SIG-M5 treated with dmso at 0.1 percent for 504 hours (cell line): ENCODE results near the gene PHKB.
A peak's percentile ranks its signal among the peaks of the same experiment; 100 is the strongest.

Source experiments
- DNase-seq: peaks from one replicate; lab custom pipeline; 2025; ENCODE audit not compliant: unreplicated experiment; lab: John Stamatoyannopoulos, UW

The PHKB gene

DNA sequence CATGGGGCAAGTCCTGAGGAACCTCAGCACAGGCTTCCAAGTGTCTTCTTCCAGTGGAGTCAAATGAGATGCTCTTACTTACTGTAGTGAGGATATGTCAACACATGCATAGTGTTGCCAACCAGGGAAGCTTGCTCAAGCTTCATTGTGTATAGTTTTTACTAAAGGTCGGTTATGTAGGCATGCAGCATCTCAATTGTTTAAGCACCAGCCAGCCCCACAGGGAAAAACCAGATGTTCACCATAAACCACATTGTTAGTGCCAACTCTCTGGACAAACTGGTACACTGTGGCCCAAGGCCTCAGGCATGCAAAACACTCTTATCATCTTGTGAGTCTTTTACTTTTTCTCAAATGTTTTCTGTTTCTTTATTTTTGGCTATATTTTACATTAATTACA lies 152.1 kb downstream of the PHKB start:
- no peak for DNase-seq

DNA sequence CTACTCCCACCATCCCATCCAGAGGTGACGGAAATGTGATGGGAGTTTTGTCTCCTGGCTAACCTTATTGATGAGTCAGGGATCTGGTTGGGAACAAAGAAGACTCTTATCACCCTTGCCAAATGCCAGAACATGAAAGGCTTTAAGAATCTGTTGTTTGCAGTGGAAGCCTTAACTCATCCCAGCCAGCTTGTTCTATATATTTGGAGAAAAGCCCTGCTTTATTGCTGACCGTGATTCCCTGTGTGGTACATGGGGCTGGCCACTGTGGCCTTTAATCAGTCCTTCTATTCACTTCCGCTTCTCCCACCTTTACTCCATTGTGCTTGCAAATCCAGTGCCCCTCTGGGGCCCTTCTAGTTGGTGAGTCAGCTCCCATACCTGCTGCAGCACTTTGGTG lies 156.6 kb downstream of the PHKB start:
- DNase-seq = no peak

DNA sequence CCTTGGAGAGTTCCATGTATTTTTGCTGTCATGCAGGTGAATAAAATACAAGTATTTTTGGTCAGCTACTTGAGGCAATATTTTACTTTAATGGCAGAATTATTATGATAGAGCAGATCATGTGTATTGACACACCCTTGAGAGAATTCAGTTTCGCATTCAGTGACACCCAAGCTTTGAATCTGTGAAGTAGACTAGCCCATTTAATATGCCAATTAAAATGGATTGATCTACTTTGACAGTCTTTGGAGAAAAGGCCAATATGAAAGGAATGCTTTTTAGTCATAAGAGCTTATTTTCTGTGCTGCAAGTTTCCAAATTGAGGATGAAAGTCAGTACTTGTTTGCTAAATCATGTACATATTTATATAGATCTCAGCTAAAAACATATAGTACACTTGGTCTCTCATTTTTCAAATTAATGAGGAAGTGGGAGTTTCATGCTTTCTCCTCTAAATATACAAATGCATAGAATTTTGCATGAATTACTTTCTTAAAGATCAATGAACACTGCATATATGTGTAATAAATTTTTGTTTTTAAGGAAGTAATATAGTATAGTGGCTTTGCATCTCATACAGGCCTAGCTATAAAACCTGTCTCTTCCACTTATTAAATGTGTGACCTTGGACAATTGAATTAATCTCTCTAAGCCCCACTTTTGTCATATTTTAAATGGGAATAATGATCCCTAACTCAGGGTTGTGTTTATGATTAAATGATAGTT lies 161.5 kb downstream of the PHKB start:
- DNase-seq = no peak

DNA sequence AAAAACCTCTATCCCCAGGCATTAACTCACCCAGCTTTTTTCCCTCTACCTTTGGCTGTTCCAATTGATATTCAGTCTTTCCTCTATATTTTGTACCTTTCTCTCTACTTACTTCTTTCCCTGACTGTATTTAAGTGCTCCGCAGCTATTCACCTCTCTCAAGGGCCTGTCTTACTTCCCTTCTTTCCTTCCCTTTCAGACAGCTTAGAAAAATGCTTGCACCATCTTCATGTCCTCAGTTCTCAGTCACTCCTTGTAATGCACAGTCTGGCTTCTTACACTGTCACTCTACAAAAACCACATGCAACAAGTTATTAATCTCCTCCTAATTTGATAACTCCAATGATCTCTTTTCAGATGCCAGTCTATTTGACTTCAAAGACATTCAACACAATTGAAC lies 163.4 kb downstream of the PHKB start:
- DNase-seq = no peak

DNA sequence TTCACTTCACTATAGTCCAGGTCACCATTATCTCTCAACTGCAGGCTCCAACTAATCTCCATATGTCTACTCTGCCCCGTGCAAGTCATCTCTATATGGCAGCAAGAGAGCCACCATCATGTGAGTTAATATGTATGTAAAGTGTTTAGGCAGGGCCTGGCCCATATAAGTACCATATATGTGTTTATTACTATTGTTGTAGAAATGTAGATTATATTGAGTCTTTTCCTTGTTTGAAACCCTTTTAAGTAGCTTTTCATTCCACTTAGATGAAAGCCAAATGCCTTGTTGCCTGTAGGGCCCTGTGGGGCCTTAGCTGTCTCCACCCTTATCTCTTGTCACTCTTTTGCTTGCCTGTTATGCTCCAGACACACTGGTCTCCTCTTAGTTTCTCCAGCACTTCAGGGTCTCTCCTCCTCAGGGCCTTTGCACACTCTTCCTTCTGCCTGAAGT lies 164.0 kb downstream of the PHKB start:
- no peak for DNase-seq

DNA sequence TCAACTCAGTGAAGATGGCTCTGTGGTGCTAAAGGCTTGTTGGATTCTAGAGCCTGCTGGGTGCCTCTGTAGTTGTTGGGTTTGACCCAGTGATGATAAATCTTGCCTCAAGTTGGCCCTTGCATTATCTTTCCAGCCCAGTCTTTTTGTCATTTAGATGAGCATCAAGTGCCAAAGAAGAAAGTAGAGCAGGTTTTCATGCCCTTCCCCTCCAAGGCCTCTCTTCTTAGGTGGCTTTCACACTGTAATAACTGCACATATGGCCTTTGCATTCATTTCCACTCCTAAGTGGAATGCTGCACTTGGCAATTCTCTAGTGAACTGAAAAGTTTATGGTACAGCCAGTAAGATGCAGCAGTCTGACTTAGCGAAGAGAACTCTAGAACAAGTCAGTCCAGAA lies 165.1 kb downstream of the PHKB start:
- DNase-seq = no peak

DNA sequence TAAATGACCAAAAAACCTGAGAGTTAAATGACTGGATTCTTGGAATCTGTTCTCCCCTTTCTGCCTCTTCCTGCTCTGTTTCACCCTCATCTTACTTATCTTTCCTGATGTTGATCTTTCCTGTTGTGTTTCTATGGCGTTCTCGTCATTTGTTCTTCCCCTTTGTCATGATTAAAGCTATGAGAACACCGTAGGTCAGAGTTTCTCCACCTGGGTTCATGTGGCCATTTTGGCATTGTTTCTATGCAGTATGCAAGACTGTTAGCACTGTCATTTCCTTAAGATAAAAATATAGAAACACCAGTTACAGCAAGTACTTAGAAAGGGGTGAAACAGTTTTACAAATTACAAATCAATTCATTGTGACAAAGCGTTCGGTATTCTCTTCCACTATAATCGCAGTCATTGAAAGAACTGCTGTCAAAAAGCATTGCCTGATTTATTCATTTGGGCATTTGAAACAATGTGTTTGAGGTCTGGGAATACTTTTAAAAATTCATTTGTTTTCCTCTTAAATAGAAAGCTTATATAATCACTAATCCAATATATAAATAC lies 166.0 kb downstream of the PHKB start:
- DNase-seq = no peak

DNA sequence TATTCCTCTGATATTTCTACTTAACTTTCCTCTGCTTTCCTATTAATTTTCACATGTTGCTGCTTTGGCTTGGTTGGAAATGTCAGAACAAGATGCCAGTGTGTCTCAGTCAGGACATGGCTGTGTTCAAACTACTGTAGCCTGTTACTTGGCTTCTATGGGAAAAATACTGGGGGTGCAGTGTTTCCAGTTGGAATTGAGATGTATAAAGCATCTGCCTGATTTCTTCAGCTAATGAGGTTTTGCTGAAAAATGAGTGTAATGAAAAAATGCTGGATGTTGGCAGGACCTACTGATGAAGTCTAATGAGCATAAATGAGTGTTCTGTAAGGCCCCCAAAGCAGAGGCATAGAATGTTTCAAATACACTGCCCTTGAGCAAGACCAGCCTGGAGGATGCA lies 166.6 kb downstream of the PHKB start:
- DNase-seq = no peak

DNA sequence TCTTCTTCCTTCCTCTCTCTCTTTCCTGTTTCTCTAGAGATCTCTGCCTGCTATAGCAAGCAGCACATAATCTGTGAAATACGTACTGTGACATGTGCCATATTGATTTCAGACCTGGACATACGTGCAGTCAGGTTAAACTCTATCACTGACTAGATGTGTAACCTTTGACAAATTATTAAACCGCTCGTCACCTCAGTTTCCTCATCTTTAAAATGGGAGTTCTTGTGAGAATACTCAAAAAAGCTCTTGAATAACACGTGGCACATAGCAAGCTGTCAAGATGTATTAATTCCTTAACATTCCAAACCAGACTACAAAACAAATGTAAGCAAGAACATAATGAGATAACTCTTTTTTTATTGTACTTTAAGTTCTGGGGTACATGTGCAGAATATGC lies 170.0 kb downstream of the PHKB start:
- DNase-seq = no peak

DNA sequence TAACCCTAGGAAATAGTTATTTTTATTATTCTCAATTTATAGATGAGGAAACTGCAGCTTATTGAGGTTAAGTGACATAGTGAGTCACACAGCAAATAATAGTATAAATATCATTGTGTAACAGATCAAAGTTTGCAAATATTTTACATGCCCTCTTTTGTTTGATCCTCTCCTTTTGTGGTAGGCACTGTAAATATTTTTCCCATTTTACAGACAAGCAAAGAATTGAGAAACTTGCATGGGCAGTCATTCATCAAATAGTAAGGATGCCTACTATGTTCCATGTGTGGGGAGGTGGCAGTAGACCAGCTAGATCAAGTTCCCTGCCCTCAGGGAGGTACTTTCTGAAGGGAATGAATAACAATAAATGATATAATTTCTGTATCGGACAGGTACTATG lies 173.0 kb downstream of the PHKB start:
- no peak for DNase-seq

DNA sequence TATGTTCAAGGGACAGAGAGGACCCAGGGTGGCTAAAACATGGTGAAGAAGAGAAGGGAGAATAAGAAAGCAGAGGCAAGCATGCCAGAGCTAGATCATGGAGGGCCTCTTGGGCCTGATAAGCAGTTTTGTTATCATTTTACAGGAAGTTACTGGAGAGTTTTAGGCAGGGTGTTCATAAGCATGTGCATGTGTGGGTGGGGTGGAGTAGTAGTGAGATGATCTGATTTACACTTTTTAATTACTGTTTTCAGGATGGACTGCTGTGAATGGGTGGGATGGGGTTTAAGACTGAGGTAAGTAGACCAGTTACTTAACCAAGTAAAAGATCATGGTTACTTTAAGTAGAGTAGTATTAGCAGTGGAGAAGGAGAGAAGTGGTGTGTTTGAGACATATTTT lies 173.6 kb downstream of the PHKB start:
- DNase-seq = no peak

DNA sequence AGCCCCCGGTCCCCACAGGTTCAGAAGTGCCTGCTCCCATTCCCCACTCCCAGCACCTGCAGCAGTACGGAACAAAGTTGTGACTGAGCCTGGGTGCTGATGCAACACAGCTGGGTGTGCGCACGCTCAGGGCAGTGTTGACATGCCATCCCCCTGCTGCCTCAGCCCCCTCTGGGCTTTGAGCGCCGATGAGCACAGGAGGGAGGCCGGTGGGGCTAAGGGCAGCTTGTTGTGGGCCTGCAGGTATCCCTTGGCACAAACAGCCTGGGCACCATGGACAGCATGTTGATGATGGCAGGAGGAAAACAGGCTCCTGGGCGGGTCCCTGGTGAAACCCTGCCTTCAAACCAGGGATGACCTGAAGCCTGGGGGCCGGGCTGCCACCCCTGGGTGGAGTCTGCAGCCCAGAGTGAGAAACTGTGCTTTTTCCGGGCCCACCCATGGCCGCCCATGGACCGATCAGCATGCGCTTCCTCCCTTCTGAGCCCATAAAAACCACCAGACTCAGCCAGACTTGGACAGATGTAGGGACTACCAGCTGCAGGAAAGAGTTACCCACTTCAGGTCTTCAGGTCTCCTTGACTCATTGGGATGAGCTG lies 175.5 kb downstream of the PHKB start:
- DNase-seq = no peak

DNA sequence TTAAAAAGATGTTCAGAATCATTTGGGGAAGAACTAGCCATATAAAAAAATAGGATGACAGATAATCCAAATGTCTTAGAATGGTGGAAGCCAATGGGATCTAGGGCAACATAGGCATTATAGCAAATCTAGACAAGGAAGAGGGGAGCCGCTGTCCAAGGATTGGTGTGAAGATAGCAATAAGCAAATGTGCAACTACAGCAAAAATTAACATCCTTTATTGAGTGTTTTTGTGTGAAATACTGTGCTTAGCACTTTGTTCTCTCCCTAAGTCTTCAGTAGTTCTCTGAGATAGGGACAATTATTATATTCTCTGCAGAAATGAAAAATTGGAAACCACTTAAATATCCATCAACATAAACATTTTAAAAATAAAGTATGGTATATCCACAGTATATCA lies 177.0 kb downstream of the PHKB start:
- DNase-seq = no peak

DNA sequence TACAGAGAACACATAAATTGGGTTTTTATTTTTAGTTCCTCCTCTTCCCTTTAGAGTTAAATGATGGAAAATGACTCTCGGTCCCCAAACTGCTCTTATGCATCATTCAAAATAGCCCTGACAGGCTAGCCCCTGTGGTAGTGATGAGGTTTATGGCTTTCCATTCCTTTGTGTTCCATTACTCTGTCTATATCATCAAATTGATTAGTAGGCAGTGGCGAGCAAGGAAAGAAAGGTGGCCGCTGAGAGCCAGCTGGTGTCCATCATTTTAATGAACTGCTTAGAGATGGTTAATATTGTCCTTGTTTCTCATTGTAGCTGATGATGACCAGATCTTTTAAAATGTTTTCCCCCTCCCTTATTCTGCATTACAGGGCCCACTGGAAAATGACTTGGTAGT lies 179.5 kb downstream of the PHKB start:
- DNase-seq = no peak

DNA sequence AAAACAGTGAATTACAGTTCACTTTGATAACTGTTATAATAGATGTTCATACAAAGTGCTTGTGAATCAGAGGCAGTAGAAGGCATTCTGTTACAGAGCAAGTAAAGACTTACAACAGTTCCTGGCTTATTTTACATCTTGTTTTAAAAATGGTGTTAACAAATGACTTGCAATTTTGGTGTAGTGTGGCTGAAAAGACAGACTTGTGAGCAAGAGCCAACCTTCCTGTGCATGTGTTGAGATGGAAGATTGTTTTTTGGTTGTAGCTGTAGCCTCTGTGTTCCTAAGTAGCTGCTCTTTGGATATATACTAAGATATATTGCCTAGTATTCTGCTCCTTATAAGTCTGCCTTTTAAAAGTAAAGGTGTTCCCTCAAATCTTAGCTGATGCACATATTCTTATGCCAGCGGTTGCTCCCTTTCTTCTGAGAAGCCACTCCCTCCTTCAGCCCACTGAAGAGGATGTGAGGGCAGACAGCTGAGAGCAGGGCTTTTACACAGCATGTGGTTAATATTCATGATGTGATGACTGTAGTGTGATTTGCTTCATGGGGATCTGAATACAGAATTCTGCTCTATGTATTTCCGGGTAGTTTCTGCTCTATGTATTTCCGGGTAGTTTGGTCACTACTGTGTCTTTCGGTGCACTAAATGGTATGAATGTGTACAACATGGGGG lies 182.3 kb downstream of the PHKB start:
- DNase-seq = no peak

DNA sequence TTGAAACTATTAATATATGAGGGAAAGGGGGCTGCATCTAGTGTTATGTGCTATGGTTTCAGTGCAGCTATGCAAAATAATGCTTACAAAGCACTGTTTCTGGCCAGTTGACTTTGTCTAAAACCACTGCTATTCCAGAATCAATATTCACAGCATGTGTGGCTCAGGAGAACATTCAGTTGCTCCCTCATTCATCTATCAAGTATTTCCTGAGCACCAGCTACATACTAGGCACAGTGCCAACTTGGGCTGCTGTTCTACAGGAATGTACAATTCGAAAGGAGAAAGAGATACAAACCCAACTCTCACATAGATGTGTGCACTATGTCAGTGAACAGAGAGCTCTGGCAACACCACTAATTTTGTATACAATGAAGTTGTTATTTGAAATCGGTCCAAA lies 183.0 kb downstream of the PHKB start:
- DNase-seq = no peak

DNA sequence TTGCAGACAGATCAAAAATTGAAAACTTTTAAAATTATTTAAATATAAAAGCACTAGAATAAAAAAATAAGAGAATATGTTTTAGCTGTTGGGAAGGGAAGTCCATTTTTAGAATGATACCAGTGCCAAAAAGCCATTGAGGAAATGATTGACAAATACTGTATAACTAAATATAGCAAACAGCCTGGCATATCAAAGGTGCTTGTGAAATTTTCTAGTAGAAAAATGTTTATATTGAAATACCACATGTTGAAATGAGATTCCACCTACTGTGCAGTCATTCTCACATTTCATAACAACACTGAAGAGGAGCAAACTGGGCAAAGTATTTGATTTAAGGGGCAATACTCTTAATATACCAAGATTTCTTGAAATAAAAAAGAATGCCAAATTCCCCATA lies 183.5 kb downstream of the PHKB start:
- peak; percentile 37 for DNase-seq

DNA sequence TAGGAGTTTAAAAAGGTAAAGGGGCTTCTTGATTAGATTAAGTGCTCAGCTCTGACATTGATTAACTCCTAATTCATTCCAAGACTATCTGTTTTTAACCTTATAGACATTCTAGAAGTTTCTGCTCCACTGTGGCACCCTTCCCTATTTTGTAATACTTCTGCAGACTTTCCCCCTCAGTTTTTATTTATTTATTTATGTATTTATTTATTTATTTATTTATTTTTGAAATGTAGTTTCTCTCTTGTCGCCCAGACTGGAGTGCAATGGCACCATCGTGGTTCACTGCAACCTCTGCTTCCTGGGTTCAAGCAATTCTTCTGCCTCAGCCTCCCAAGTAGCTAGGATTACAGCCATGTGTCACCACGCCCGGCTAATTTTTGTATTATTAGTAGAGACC lies 185.8 kb downstream of the PHKB start:
- no peak for DNase-seq

DNA sequence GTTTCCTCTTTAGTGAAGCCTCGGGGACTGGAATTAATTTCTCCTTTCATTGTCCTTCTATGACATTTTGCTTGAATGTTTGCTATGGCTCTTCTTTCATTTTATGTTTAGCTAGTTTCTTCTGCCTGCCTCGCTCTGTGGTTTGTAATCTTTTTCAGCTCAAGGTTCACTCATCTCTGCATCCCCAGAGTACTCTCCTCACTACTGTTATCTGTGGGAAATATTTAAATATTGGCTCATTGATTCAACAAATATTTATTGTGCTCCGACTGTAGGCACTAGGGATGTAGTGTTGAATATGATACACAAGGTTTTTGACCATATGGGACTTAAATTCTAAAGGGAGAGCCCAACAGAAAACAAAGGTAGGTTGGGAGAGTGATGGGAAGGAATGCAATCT lies 195.9 kb downstream of the PHKB start:
- DNase-seq = no peak

DNA sequence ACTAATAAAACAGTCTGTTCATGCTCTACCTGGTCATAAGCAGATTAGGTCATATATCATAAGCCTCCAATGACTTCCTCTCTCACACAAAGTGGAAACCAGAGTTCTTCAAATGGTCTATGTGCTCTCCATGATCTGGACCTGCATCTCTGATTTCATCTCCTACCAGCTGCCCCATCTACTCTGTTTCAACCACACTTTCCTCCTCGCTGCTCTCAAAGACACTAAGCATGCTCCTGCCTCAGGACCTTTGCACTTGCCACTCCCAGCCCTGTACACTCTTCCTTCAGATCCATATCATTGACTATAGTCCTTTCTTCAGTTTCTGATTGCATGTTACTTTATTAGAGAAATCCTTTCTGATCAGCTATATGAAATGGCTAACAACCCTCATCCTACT lies 196.8 kb downstream of the PHKB start:
- no peak for DNase-seq

DNA sequence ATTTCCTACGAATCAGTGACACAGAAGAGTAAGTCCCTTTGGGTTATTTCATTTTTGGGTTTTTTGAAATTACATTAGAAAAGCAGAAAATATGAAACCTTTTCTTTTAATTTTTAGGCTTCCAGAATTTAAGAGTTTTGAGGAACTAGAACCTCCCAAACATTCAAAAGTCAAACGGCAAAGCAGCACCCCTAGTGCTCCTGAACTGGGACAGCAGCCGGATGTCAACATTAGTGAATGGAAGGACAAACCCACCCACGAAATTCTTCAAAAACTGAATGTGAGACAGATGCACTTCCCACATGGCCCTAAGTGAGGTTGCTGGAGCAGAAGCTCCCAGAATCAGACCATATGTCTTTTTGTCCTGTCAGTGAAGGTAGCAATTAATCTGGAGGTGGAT lies 199.4 kb downstream of the PHKB start:
- DNase-seq = no peak

DNA sequence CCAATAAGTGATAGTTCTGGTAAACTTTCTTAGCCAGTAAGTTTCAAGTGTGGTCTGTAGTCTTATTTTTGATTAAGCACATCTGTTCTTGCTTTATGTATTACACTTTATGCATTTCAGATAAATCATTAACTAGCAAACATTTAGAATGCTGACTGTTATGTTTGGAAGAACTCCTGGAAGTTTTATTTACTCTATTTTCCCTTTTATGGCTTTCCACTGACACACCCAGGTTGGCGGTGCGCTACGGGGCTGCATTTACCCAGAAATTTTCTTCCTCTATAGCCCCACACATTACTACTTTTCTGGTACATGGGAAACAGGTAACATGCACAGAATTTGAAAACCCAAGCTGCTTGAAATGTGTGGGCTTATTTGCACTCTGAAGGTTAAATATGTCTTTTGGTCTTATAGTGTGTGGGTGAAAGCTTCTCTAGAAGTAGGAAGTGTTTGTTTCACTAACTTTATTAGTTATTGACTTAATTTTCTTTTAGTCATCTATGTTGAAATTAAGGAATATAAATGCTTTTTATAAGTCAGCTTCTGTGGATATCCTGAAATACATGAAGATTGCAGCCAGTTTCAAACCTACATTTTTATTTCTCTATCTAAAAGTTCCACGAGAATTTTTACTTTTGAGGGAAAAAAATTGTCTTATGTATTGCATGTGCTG lies 203.7 kb downstream of the PHKB start:
- no peak for DNase-seq
